Testis (tissue), 3 donors: ENCODE data around the gene FOSB. TPM values are rescaled to one million over a fixed set of nuclear protein-coding genes. Genes with fewer than 3 reads are reported as not detected.

ENCODE experiments used
- DNase-seq: peaks from one replicate; pipeline ENCODE4 v3.0.0-alpha.2; 2019
- H3K27ac ChIP-seq, 2 donors: fragments of 200-600 bp; sonication (generic); one replicate each; pipeline ENCODE4 v1.5.1; 2019
- H3K27me3 ChIP-seq: fragments of 200-600 bp; sonication (generic); one replicate; pipeline ENCODE4 v1.5.1; 2019
- H3K36me3 ChIP-seq: fragments of 200-600 bp; sonication (generic); one replicate; pipeline ENCODE4 v1.5.1; 2017; ENCODE audit warnings: low read depth; ENCODE audit errors: missing control alignments
- H3K4me1 ChIP-seq: fragments of 200-600 bp; sonication (generic); one replicate; pipeline ENCODE4 v1.5.1; 2019
- H3K4me3 ChIP-seq, 2 donors: fragments of 200-600 bp; sonication (generic); one replicate each; pipeline ENCODE4 v1.5.1; 2017 to 2019
- H3K9me3 ChIP-seq: fragments of 200-600 bp; sonication (generic); one replicate; pipeline ENCODE4 v1.5.1; 2017
- CTCF ChIP-seq, 3 experiments: fragments of 450-650 bp in 2 of 3; fragments of 200-600 bp in 1 of 3; sonication (generic) in 1 of 3; IDR thresholded peaks; one replicate each; pipeline ENCODE4 v1.5.1; 2016 to 2019; ENCODE audit warnings: antibody characterized with exemption in 3 of 3, mild to moderate bottlenecking in 2 of 3, moderate library complexity in 1 of 3
- POLR2A ChIP-seq: fragments of 450-650 bp; IDR thresholded peaks from one replicate; pipeline ENCODE4 v1.6.1; 2017; ENCODE audit warnings: antibody characterized with exemption, mild to moderate bottlenecking, moderate library complexity
- WGBS, 2 donors: methylation state at CpG; one replicate each; pipeline ENCODE4 v1.1.5; 2018; 5-methylcytosine and 5-hydroxymethylcytosine counted together
- intact Hi-C: fragments of 100-400 bp; cut with DNase I; formaldehyde crosslinking; loops from one replicate; pipeline ENCODE4 v1.15.1; 2023; ENCODE audit warnings: low total_unique reads
- polyA plus RNA-seq: library from polyadenylated mRNA; stranded (reverse); fragments of 350-450 nt; fragmentation: Illumina TruSeq; extraction: RNeasy Lipid Tissue Mini Kit (QIAGEN cat#74804); gene quantifications from one replicate; pipeline ENCODE4 v1.2.3, GENCODE V29; 2014; ENCODE audit warnings: low read depth, low replicate concordance; ENCODE audit not compliant: insufficient read depth
- total RNA-seq, 2 donors: library from RNA; depleted of rRNA; stranded (reverse); fragments of >200 nt; gene quantifications; one replicate each; pipeline ENCODE4 v1.2.3, GENCODE V29; 2016

The FOSB gene
- total and polyA plus RNA-seq, 3 donors from 2014 or later: 1.2 to 22.7 (median 3.9) TPM

- no peak for TF ChIP-seq CTCF (IDR thresholded peaks at IDR 0.05)
- TF ChIP-seq POLR2A: no peak
- H3K27me3 ChIP-seq: no peaks in the 10 kb centered on the region
- H3K4me3 ChIP-seq: no peak overlapping the region
- H3K4me1 ChIP-seq: peaks cover 5% of the 10 kb centered on the region
- no peak overlapping the region for H3K27ac ChIP-seq
- no peak for DNase-seq
- no peaks in the 10 kb centered on the region for H3K9me3 ChIP-seq
- no peaks in the 10 kb centered on the region for H3K36me3 ChIP-seq
- intact Hi-C loops: no loop called here
- WGBS, 2 donors: 92 to 94% methylated on average over 5 of the region's 5 CpGs
These were observed 15.2 kb downstream of the FOSB start for GRCh38 chr19:45483033-45483432.

- 54 to 69% methylated on average over 13 of the region's 13 CpGs for WGBS, 2 donors
- Histone ChIP-seq H3K27me3 (no peaks in the 10 kb centered on the region), H3K4me3 (peak overlapping the region in 1 of 2 donors; percentile 81), H3K9me3 (no peaks in the 10 kb centered on the region), H3K36me3 (no peaks in the 10 kb centered on the region), H3K4me1 (peaks cover 5% of the 10 kb centered on the region), H3K27ac (no peak overlapping the region)
- no peak for DNase-seq
- TF ChIP-seq POLR2A: no peak
- no peak for TF ChIP-seq CTCF (IDR thresholded peaks at IDR 0.05)
- intact Hi-C loops: no loop called here
These were observed 16.6 kb downstream of the FOSB start for GRCh38 chr19:45484273-45484945.

GRCh38 chr19:45485305-45486077, 17.7 kb downstream of the FOSB start:
- no peaks in the 10 kb centered on the region for H3K36me3 ChIP-seq
- TF ChIP-seq POLR2A (no peak), CTCF (IDR thresholded peaks at IDR 0.05) (peak; percentile 83 to 96 (median 83))
- DNase-seq: peak; percentile 100
- no peaks in the 10 kb centered on the region for H3K27me3 ChIP-seq
- H3K4me3 ChIP-seq: peak overlapping the region; percentile 62 to 81
- peak overlapping the region; percentile 59 to 67 for H3K27ac ChIP-seq
- intact Hi-C loops: no loop called here
- H3K9me3 ChIP-seq: no peaks in the 10 kb centered on the region
- H3K4me1 ChIP-seq: peaks cover 5% of the 10 kb centered on the region
- 1 to 3% methylated on average over 12 to 35 of the region's 35 CpGs for WGBS, 2 donors

- WGBS, 2 donors: 88 to 92% methylated on average over 12 to 15 of the region's 15 CpGs
- Histone ChIP-seq H3K4me1 (peaks cover 10% of the 10 kb centered on the region), H3K9me3 (no peaks in the 10 kb centered on the region), H3K27me3 (no peaks in the 10 kb centered on the region), H3K27ac (no peak overlapping the region), H3K4me3 (no peak overlapping the region), H3K36me3 (no peaks in the 10 kb centered on the region)
- intact Hi-C loops: no loop called here
- no peak for DNase-seq
- TF ChIP-seq CTCF (IDR thresholded peaks at IDR 0.05) (no peak), POLR2A (no peak)
These were observed 20.9 kb downstream of the FOSB start for GRCh38 chr19:45488708-45489107.
